Measurements from ENCODE around the gene COL6A1.
A peak's percentile ranks its signal among the peaks of the same experiment; 100 is the strongest.
"Not testable (repeated sequence)": the region's sequence is repeated elsewhere in the genome, so short reads cannot be mapped to it uniquely, and the experiment has no call there.

Gene COL6A1

GRCh38 chr21:46029186-46029924, 47.8 kb downstream of the COL6A1 start:
- DNase-seq (ENCODE audit: low spot score) = no peak

- DNase-seq (ENCODE audit: low spot score) = no peak
Observed at GRCh38 chr21:46031484-46031883, 49.9 kb downstream of the COL6A1 start.

DNA sequence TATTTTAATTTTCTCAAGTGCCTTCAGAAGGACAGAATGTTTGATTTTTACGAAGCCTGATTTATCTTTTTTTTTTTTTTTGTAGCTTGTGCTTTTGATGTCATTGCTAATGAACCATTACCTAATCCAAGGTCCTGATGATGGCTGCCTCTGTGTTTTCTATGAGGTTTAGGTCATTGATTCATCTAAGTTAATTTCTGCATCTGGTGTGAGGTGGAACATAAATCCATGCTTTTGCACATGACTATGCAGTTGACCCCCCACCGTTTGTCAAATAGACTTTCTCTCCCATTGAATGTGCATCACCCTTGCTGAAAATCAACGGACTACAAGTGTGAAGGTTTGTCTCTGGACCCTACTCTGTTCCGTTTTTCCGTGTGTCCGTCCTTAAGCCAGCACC, 50.5 kb downstream of the COL6A1 start:
- DNase-seq (ENCODE audit: low spot score) = no peak

GRCh38 chr21:46033410-46034400, 52.1 kb downstream of the COL6A1 start:
- peak; percentile 58 for DNase-seq (ENCODE audit: low spot score)

- no peak for DNase-seq (ENCODE audit: low spot score)
Observed at GRCh38 chr21:46035809-46036695, 54.5 kb downstream of the COL6A1 start.

GRCh38 chr21:46036696-46037330, 55.2 kb downstream of the COL6A1 start:
- no peak for DNase-seq (ENCODE audit: low spot score)

DNA sequence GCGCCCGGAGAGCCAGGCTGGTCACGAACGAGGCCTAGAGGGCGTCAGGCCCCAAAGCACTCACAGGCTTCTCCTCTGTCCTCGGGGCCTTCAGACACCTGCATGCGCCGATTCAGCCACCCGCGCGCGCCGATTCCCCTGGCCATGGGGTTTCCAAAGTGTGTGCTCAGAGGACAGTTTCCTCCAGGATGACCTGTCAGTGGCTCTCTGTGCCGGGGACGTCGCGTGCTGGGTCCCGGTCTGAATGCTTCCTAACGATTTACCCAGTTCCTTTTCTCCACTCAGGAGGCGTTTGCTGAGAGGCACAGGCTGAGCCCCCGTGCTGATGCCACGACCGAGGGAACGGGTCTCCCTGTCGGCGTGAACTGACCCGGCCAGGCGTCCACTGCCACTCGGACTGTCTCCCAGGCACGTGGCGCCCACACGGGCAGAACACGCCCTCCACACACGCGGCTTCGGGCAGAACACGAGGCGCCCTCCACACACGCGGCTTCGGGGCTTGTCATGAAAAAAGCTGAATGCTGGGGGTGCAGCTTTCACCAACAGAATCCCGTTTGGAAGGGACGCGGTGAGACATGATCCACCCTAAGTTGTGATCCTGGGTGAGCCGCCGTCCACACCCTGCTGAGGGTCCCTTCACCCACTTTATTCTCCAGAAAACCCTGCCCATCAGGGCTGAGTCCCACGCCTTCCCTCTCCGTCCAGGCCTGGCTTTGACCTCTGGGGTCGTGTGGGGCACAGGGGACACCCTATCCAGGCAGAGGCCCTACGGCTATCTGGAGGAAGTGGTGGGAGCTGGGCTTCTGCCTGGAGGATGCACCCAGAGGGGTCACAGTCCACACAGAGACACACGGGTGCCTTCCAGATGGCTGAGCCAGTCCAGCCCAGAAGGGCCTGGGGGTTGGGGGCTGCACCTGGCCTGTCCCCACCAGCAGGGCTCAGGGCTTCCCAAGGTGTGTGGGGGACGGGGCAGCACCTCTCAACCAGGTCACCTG, 56.1 kb downstream of the COL6A1 start:
- DNase-seq (ENCODE audit: low spot score) = no peak

- DNase-seq (ENCODE audit: low spot score) = no peak
Observed at GRCh38 chr21:46038341-46038829, 56.8 kb downstream of the COL6A1 start.

DNA sequence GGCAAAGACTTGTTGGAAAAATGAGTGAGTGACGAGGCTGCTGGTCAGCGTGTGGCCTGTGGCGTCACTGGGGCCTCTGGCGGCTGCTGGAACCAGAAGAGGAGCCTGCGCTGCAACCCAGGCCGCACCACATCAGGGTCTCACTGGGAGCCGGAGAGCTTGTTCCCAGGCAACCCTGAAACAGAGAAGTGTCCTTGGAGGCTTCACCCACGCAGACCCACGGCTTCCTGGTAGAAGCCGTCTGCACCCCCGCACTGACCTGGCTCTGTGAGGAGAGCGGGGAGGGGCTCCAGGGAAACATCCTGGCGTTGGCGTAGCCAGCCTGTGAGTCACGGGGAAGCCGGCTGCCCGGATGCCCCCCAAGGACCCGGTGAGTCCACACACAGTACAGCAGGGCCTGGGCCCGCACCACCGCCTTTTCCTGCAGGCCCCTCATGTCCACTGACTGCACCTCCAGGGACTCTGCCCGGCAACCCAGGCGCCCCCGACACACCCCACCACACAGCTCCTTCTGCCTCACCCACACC, 57.4 kb downstream of the COL6A1 start:
- no peak for DNase-seq (ENCODE audit: low spot score)

DNA sequence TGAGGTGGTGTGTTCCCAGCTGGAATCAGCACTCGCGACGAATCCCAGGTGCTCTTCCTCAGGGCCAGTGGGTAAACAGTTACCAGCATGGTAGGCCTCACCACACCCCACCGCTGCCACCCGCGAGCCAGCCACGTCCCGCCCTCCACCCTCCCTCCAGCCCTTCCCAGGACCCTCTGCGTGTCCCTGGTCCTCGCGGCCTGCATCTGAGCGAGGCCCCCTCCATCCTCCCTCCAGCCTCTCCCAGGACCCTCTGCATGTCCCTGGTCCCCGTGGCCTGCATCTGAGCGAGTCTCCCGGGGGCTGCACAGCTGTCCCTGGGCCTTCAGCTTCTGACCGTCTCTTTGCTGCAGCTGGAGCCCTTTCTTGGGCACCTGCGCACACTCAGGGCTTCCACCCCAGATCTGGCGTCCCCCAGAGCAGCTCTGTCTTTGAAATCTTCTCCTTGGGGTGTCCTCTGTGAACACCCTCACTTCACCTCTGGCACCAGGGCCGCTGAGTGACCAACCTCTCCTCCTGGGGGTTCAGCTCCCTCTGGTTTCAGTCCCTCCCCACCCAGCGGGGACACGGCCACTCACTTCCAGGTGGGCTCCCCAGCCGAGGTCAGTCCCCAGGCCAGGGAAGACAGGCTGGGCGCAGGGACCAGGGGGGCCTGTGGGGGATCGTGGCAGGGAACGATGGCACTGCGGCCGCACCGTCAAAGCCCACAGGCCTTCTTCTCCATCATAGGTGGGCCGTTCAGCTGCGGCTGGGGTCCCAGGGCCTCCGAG, 58.5 kb downstream of the COL6A1 start:
- no peak for DNase-seq (ENCODE audit: low spot score)

DNA sequence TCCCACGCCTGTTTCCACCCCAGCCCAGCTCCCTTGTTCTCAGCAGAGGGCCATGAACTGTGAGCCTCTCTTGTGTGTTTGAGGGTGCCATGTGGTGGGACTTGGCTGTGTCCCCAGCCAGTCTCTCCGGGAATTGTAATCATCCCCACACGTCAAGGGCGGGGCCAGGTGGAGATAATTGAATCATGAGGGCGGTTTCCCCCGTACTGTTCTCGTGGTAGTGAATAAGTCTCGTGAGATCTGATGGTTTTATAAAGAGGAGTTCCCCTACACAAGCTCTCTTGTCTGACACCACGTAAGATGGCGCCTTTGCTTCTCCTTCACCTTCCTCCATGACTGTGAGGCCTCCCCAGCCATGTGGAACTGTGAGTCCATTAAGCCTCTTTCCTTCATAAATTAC, 59.1 kb downstream of the COL6A1 start:
- no peak for DNase-seq (ENCODE audit: low spot score)

DNA sequence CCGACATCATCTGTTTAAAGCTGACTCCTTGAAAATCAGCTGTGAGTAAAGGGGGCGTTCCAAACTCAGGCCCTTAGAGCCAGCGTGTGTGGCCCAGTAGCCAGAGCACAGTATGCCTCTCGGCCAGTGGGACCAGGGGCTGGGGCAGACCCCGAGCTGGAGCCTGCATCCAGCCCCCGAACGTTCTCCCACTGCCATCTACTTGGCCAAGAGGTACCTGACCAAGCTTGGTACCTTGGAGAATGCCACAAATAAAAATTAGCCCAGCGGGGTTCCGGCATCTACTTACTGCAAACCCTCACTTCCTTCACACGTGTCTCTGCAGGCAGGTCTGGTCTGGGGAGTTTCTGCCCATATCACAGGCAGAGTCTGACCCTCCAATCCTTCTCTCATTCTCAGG, 59.6 kb downstream of the COL6A1 start:
- no peak for DNase-seq (ENCODE audit: low spot score)

GRCh38 chr21:46045154-46045553, 63.6 kb downstream of the COL6A1 start:
- DNase-seq (ENCODE audit: low spot score) = no peak

DNA sequence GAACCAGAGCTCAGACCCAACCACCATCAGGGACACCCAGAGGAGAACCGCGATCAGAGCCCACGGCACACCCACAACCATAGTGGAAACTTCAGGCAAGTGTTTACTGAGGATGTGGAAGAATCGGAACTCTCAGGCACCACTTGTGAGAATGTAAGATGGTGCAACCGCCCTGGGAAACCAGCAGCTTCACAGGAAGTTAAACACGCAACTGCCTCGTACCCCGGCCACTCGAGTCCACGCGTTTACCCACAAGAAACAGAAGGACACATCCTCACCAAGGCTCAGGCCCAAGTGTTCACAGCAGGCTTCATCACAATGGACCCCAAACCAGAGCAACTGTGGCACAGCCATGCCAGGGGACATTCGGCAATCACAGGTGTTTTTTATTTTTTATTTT, 64.9 kb downstream of the COL6A1 start:
- no peak for DNase-seq (ENCODE audit: low spot score)

DNA sequence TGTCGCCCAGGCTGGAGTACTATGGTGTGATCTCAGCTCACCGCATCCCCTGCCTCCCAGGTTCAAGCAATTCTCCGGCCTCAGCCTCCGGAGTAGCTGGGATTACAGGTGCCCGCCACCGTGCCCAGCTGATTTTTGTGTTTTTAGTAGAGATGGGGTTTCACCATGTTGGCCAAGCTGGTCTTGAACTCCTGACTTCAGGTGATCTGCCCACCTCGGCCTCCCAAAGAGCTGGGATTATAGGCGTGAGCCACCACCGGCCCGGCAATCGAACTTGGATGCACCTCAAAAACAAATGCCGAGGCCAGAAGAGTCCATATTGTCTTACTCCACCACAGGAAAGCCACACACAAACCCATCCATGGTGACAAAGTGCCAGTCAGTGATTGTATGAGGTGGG, 65.3 kb downstream of the COL6A1 start:
- DNase-seq (ENCODE audit: low spot score) = not testable (repeated sequence)

- DNase-seq (ENCODE audit: low spot score) = no peak
Observed at GRCh38 chr21:46048926-46049889, 67.6 kb downstream of the COL6A1 start.

- no peak for DNase-seq (ENCODE audit: low spot score)
Observed at GRCh38 chr21:46049890-46050667, 68.5 kb downstream of the COL6A1 start.

Data from HuH-7 (cell line).